SU-DHL-6 (cell line): Measurements from ENCODE around the gene OR6P1.

Experiments
- CTCF ChIP-seq: fragments of 200-600 bp; sonication (generic); IDR thresholded peaks from one replicate; pipeline ENCODE4 v1.5.1; 2017; ENCODE audit warnings: antibody characterized with exemption, mild to moderate bottlenecking, low read length, moderate library complexity; ENCODE audit not compliant: insufficient read depth, poor library complexity, severe bottlenecking
- EZH2phosphoT487 ChIP-seq: fragments of 200-600 bp; sonication (generic), shearing (Covaris generic); conservative IDR thresholded peaks from 2 replicates; pipeline ENCODE4 v1.6.1; 2018; ENCODE audit warnings: mild to moderate bottlenecking, antibody characterized with exemption, low read length, moderate library complexity, mixed read lengths

- no peak for TF ChIP-seq CTCF
- no peak for TF ChIP-seq EZH2phosphoT487
Observed at GRCh38 chr1:158563853-158564252, 6.5 kb downstream of the OR6P1 start.
